HepG2 (cell line): ENCODE results near the gene TTYH2.

Source experiments
- BHLHE40 ChIP-seq: IDR thresholded peaks from 2 replicates; pipeline ENCODE4 v1.6.1; 2011; ENCODE audit warnings: low read length, improper control_type of control experiment
- ETV5 ChIP-seq: IDR thresholded peaks from 2 replicates; pipeline ENCODE4 v1.6.1; 2018; ENCODE audit warnings: missing biosample characterization, missing genetic modification reagents, inconsistent platforms, borderline replicate concordance
- HNF4G ChIP-seq, 2 experiments: sonication (generic) in 1 of 2; formaldehyde crosslinking in 1 of 2; IDR thresholded peaks; 2 replicates each; pipeline versions ENCODE4 v1.4.0 to v1.6.1; 2011 to 2020; ENCODE audit warnings: borderline replicate concordance in 2 of 2, low read depth in 2 of 2, mild to moderate bottlenecking in 2 of 2, low read length in 1 of 2, missing genetic modification reagents in 1 of 2, moderate library complexity in 1 of 2
- IRF2 ChIP-seq: IDR thresholded peaks from 2 replicates; pipeline ENCODE4 v1.6.1; 2018; ENCODE audit warnings: missing genetic modification reagents, missing compliant biosample characterization
- MTA3 ChIP-seq: sonication (generic); formaldehyde crosslinking; IDR thresholded peaks from 2 replicates; pipeline ENCODE4 v1.4.0; 2020; ENCODE audit warnings: missing genetic modification reagents
- POLR2A ChIP-seq, 2 experiments: IDR thresholded peaks; 2 replicates each; pipeline ENCODE4 v1.6.1; 2011; ENCODE audit warnings: low read depth in 2 of 2, low read length in 2 of 2, mild to moderate bottlenecking in 1 of 2, moderate library complexity in 1 of 2; ENCODE audit not compliant: insufficient read depth in 1 of 2
- RBFOX2 ChIP-seq: fragments of 200-400 bp; formaldehyde crosslinking; IDR thresholded peaks from 2 replicates; pipeline ENCODE4 v1.6.1; 2017; ENCODE audit warnings: low read depth, mild to moderate bottlenecking, low read length
- SAP130 ChIP-seq: IDR thresholded peaks from 2 replicates; pipeline ENCODE4 v1.6.1; 2016; ENCODE audit warnings: low read depth
- TCF7L2 ChIP-seq: IDR thresholded peaks from 2 replicates; pipeline ENCODE4 v1.6.1; 2011; ENCODE audit warnings: mild to moderate bottlenecking, low read depth, low read length, moderate library complexity
- ZNF567 ChIP-seq: sonication (generic); formaldehyde crosslinking; IDR thresholded peaks from 2 replicates; pipeline ENCODE4 v1.8.1; 2023; ENCODE audit warnings: mild to moderate bottlenecking, missing genetic modification reagents, borderline replicate concordance
- TF ChIP-seq, protein P1 (sequence below): sonication (generic); formaldehyde crosslinking; IDR thresholded peaks from 2 replicates; pipeline ENCODE4 v1.5.0; 2020; ENCODE audit warnings: mild to moderate bottlenecking, missing genetic modification reagents, moderate library complexity
- TF ChIP-seq, protein P2 (sequence below): sonication (generic); formaldehyde crosslinking; IDR thresholded peaks from 2 replicates; pipeline ENCODE4 v1.4.0; 2020; ENCODE audit warnings: mild to moderate bottlenecking, missing genetic modification reagents
- TF ChIP-seq, protein P3 (sequence below): sonication (generic); formaldehyde crosslinking; IDR thresholded peaks from one replicate; pipeline ENCODE4 v1.5.1; 2020; ENCODE audit warnings: mild to moderate bottlenecking, missing genetic modification reagents; ENCODE audit errors: not compliant biosample characterization

DNA sequence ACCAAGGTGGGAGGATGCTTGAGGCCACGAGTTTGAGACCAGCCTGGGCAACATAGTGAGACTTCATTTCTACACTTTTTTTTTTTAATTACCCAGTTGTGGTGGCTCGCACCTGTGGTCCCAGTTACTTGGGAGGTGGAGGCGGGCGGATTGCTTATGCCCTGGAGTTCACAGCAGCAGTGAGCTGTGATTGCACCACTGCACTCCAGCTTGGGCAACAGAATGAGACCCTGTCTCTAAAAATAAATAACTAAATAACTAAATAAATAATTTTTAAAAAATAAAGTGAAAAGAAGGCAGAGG, 70.0 kb downstream of the TTYH2 start:
- TF ChIP-seq MTA3 (no peak), POLR2A (IDR thresholded peaks at IDR 0.05; ENCODE audit: insufficient read depth in 1 of 2, low read depth in 2 of 2, low read length in 2 of 2) (no peak), RBFOX2 (no peak), ETV5 (CRISPR knock-in tag) (no peak), SAP130 (CRISPR knock-in tag) (no peak), BHLHE40 (no peak), ZNF567 (CRISPR knock-in tag) (no peak), TCF7L2 (no peak), HNF4G (IDR thresholded peaks at IDR 0.05; ENCODE audit: borderline replicate concordance, low read depth, low read length) (no peak), HNF4G (CRISPR knock-in tag; IDR thresholded peaks at IDR 0.05; ENCODE audit: borderline replicate concordance, low read depth) (no peak), IRF2 (CRISPR knock-in tag) (no peak)
- TF ChIP-seq, protein P1, sequence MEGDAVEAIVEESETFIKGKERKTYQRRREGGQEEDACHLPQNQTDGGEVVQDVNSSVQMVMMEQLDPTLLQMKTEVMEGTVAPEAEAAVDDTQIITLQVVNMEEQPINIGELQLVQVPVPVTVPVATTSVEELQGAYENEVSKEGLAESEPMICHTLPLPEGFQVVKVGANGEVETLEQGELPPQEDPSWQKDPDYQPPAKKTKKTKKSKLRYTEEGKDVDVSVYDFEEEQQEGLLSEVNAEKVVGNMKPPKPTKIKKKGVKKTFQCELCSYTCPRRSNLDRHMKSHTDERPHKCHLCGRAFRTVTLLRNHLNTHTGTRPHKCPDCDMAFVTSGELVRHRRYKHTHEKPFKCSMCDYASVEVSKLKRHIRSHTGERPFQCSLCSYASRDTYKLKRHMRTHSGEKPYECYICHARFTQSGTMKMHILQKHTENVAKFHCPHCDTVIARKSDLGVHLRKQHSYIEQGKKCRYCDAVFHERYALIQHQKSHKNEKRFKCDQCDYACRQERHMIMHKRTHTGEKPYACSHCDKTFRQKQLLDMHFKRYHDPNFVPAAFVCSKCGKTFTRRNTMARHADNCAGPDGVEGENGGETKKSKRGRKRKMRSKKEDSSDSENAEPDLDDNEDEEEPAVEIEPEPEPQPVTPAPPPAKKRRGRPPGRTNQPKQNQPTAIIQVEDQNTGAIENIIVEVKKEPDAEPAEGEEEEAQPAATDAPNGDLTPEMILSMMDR (CRISPR knock-in tag) = no peak
- TF ChIP-seq, protein P2, sequence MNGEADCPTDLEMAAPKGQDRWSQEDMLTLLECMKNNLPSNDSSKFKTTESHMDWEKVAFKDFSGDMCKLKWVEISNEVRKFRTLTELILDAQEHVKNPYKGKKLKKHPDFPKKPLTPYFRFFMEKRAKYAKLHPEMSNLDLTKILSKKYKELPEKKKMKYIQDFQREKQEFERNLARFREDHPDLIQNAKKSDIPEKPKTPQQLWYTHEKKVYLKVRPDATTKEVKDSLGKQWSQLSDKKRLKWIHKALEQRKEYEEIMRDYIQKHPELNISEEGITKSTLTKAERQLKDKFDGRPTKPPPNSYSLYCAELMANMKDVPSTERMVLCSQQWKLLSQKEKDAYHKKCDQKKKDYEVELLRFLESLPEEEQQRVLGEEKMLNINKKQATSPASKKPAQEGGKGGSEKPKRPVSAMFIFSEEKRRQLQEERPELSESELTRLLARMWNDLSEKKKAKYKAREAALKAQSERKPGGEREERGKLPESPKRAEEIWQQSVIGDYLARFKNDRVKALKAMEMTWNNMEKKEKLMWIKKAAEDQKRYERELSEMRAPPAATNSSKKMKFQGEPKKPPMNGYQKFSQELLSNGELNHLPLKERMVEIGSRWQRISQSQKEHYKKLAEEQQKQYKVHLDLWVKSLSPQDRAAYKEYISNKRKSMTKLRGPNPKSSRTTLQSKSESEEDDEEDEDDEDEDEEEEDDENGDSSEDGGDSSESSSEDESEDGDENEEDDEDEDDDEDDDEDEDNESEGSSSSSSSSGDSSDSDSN (CRISPR knock-in tag) = no peak
- TF ChIP-seq, protein P3, sequence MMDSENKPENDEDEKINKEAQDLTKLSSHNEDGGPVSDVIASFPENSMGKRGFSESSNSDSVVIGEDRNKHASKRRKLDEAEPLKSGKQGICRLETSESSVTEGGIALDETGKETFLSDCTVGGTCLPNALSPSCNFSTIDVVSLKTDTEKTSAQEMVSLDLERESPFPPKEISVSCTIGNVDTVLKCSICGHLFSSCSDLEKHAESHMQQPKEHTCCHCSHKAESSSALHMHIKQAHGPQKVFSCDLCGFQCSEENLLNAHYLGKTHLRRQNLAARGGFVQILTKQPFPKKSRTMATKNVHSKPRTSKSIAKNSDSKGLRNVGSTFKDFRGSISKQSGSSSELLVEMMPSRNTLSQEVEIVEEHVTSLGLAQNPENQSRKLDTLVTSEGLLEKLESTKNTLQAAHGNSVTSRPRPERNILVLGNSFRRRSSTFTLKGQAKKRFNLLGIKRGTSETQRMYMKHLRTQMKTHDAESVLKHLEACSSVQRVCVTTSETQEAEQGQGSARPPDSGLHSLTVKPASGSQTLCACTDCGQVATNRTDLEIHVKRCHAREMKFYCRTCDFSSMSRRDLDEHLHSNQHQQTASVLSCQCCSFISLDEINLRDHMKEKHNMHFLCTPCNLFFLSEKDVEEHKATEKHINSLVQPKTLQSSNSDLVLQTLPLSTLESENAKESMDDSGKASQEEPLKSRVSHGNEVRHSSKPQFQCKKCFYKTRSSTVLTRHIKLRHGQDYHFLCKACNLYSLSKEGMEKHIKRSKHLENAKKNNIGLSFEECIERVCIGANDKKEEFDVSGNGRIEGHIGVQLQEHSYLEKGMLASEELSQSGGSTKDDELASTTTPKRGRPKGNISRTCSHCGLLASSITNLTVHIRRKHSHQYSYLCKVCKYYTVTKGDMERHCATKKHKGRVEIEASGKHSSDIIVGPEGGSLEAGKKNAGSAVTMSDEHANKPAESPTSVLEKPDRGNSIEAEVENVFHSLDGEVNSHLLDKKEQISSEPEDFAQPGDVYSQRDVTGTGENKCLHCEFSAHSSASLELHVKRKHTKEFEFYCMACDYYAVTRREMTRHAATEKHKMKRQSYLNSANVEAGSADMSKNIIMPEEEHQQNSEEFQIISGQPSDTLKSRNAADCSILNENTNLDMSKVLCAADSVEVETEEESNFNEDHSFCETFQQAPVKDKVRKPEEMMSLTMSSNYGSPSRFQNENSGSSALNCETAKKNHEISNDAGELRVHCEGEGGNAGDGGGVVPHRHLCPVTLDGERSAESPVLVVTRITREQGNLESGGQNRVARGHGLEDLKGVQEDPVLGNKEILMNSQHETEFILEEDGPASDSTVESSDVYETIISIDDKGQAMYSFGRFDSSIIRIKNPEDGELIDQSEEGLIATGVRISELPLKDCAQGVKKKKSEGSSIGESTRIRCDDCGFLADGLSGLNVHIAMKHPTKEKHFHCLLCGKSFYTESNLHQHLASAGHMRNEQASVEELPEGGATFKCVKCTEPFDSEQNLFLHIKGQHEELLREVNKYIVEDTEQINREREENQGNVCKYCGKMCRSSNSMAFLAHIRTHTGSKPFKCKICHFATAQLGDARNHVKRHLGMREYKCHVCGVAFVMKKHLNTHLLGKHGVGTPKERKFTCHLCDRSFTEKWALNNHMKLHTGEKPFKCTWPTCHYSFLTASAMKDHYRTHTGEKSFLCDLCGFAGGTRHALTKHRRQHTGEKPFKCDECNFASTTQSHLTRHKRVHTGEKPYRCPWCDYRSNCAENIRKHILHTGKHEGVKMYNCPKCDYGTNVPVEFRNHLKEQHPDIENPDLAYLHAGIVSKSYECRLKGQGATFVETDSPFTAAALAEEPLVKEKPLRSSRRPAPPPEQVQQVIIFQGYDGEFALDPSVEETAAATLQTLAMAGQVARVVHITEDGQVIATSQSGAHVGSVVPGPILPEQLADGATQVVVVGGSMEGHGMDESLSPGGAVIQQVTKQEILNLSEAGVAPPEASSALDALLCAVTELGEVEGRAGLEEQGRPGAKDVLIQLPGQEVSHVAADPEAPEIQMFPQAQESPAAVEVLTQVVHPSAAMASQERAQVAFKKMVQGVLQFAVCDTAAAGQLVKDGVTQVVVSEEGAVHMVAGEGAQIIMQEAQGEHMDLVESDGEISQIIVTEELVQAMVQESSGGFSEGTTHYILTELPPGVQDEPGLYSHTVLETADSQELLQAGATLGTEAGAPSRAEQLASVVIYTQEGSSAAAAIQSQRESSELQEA = no peak
